Measurements from ENCODE around the gene CARMIL3. TPM values are rescaled to one million over a fixed set of nuclear protein-coding genes. Genes with fewer than 3 reads are reported as not detected.

The CARMIL3 gene
- total and polyA plus RNA-seq, 2 experiments from 2014 or later = not detected

- Histone ChIP-seq H3K4me2 (ENCODE audit: unreplicated experiment) (no peak overlapping the region), H3K27me3 (replicated peaks; ENCODE audit: insufficient read depth) (no peaks in the 10 kb centered on the region; the same call in 1 of the 2 replicates), H3K4me3 (no peak overlapping the region), H3K79me2 (ENCODE audit: insufficient read depth) (no peaks in the 10 kb centered on the region), H3K36me3 (ENCODE audit: low read depth) (no peaks in the 10 kb centered on the region), H3K9ac (no peak overlapping the region), H3K9me2 (ENCODE audit: insufficient read depth) (no peaks in the 10 kb centered on the region), H3K9me3 (ENCODE audit: low read depth) (no peaks in the 10 kb centered on the region), H4K20me1 (ENCODE audit: insufficient read depth) (no peaks in the 10 kb centered on the region), H3F3A (ENCODE audit: insufficient read depth) (no peaks in the 10 kb centered on the region), H3K27ac (no peak overlapping the region), H3K4me1 (ENCODE audit: insufficient read depth) (no peaks in the 10 kb centered on the region), H2AFZ (no peak overlapping the region)
- WGBS, 2 experiments (ENCODE audit: low coverage in 1 of 2, low lambda C conversion rate in 2 of 2, missing lambda C conversion rate in 2 of 2) = 59 to 65% methylated on average over 7 of the region's 7 CpGs
- in situ Hi-C loops (cut with MboI) = no loop called here
- DNase-seq = no peak
- TF ChIP-seq EZH2 (IDR thresholded peaks at IDR 0.05; ENCODE audit: insufficient read depth, poor library complexity, severe bottlenecking) (no peak), EZH2phosphoT487 (IDR thresholded peaks at IDR 0.05; ENCODE audit: insufficient read depth, low read depth) (no peak)
Measured at GRCh38 chr14:24064091-24064795, 12.4 kb downstream of the CARMIL3 start.

GRCh38 chr14:24064856-24065255, 13.0 kb downstream of the CARMIL3 start:
- Histone ChIP-seq H3K4me2 (ENCODE audit: unreplicated experiment) (no peak overlapping the region), H3K4me1 (ENCODE audit: insufficient read depth) (no peaks in the 10 kb centered on the region), H2AFZ (no peak overlapping the region), H3K4me3 (no peak overlapping the region), H3K9ac (no peak overlapping the region), H3K9me2 (ENCODE audit: insufficient read depth) (no peaks in the 10 kb centered on the region), H3F3A (ENCODE audit: insufficient read depth) (no peaks in the 10 kb centered on the region), H3K79me2 (ENCODE audit: insufficient read depth) (no peaks in the 10 kb centered on the region), H3K9me3 (ENCODE audit: low read depth) (no peaks in the 10 kb centered on the region), H3K27ac (no peak overlapping the region), H3K36me3 (ENCODE audit: low read depth) (no peaks in the 10 kb centered on the region), H3K27me3 (replicated peaks; ENCODE audit: insufficient read depth) (peaks cover 5% of the 10 kb centered on the region), H4K20me1 (ENCODE audit: insufficient read depth) (no peaks in the 10 kb centered on the region)
- no peak for TF ChIP-seq EZH2 (IDR thresholded peaks at IDR 0.05; ENCODE audit: insufficient read depth, poor library complexity, severe bottlenecking)
- TF ChIP-seq EZH2phosphoT487 (IDR thresholded peaks at IDR 0.05; ENCODE audit: insufficient read depth, low read depth) = no peak
- no peak for DNase-seq
- in situ Hi-C loops (cut with MboI) = no loop called here
- 51 to 62% methylated on average over 4 to 14 of the region's 15 CpGs for WGBS, 2 experiments (ENCODE audit: low coverage in 1 of 2, low lambda C conversion rate in 2 of 2, missing lambda C conversion rate in 2 of 2)

- Histone ChIP-seq H3K9me3 (ENCODE audit: low read depth) (no peaks in the 10 kb centered on the region), H3K36me3 (ENCODE audit: low read depth) (no peaks in the 10 kb centered on the region), H3K4me3 (no peak overlapping the region), H3K9ac (no peak overlapping the region), H3K4me2 (ENCODE audit: unreplicated experiment) (no peak overlapping the region), H3K27ac (no peak overlapping the region), H4K20me1 (ENCODE audit: insufficient read depth) (no peaks in the 10 kb centered on the region), H3K79me2 (ENCODE audit: insufficient read depth) (no peaks in the 10 kb centered on the region), H3K27me3 (replicated peaks; ENCODE audit: insufficient read depth) (peaks cover 9% of the 10 kb centered on the region), H3K9me2 (ENCODE audit: insufficient read depth) (no peaks in the 10 kb centered on the region), H2AFZ (no peak overlapping the region), H3F3A (ENCODE audit: insufficient read depth) (no peaks in the 10 kb centered on the region), H3K4me1 (ENCODE audit: insufficient read depth) (no peaks in the 10 kb centered on the region)
- 41 to 49% methylated on average over 8 of the region's 8 CpGs for WGBS, 2 experiments (ENCODE audit: low coverage in 1 of 2, low lambda C conversion rate in 2 of 2, missing lambda C conversion rate in 2 of 2)
- no peak for DNase-seq
- in situ Hi-C loops (cut with MboI) = no loop called here
- no peak for TF ChIP-seq EZH2 (IDR thresholded peaks at IDR 0.05; ENCODE audit: insufficient read depth, poor library complexity, severe bottlenecking)
- no peak for TF ChIP-seq EZH2phosphoT487 (IDR thresholded peaks at IDR 0.05; ENCODE audit: insufficient read depth, low read depth)
Measured at GRCh38 chr14:24065408-24065807, 13.6 kb downstream of the CARMIL3 start.

- Histone ChIP-seq H3K79me2 (ENCODE audit: insufficient read depth) (no peaks in the 10 kb centered on the region), H3K9ac (no peak overlapping the region), H3K4me2 (ENCODE audit: unreplicated experiment) (no peak overlapping the region), H3K4me1 (ENCODE audit: insufficient read depth) (no peaks in the 10 kb centered on the region), H3K4me3 (no peak overlapping the region), H4K20me1 (ENCODE audit: insufficient read depth) (no peaks in the 10 kb centered on the region), H3K27me3 (replicated peaks; ENCODE audit: insufficient read depth) (peaks cover 11% of the 10 kb centered on the region), H2AFZ (no peak overlapping the region), H3K27ac (no peak overlapping the region), H3F3A (ENCODE audit: insufficient read depth) (no peaks in the 10 kb centered on the region), H3K9me3 (ENCODE audit: low read depth) (no peaks in the 10 kb centered on the region), H3K9me2 (ENCODE audit: insufficient read depth) (no peaks in the 10 kb centered on the region), H3K36me3 (ENCODE audit: low read depth) (no peaks in the 10 kb centered on the region)
- DNase-seq = no peak
- in situ Hi-C loops (cut with MboI) = no loop called here
- WGBS, 2 experiments (ENCODE audit: low coverage in 1 of 2, low lambda C conversion rate in 2 of 2, missing lambda C conversion rate in 2 of 2) = 57 to 64% methylated on average over 8 of the region's 8 CpGs
- TF ChIP-seq EZH2phosphoT487 (IDR thresholded peaks at IDR 0.05; ENCODE audit: insufficient read depth, low read depth) = no peak
- no peak for TF ChIP-seq EZH2 (IDR thresholded peaks at IDR 0.05; ENCODE audit: insufficient read depth, poor library complexity, severe bottlenecking)
Measured at GRCh38 chr14:24066496-24067132, 14.8 kb downstream of the CARMIL3 start.

Data from GM23248 (cell line).